DOHH2 (cell line): ENCODE measurements around the gene FBXL12.

Source experiments
- EZH2phosphoT487 ChIP-seq: fragments of 200-600 bp; sonication (generic); IDR thresholded peaks from 2 replicates; pipeline ENCODE4 v1.6.1; 2017; ENCODE audit warnings: borderline replicate concordance, mild to moderate bottlenecking, antibody characterized with exemption, low read length, moderate library complexity, mixed read lengths
- TF ChIP-seq, protein P1 (sequence below): fragments of 200-600 bp; sonication (generic); IDR thresholded peaks from one replicate; pipeline ENCODE4 v1.5.1; 2014; ENCODE audit warnings: antibody characterized with exemption, mild to moderate bottlenecking, low read depth, low read length; ENCODE audit not compliant: poor library complexity, severe bottlenecking

DNA sequence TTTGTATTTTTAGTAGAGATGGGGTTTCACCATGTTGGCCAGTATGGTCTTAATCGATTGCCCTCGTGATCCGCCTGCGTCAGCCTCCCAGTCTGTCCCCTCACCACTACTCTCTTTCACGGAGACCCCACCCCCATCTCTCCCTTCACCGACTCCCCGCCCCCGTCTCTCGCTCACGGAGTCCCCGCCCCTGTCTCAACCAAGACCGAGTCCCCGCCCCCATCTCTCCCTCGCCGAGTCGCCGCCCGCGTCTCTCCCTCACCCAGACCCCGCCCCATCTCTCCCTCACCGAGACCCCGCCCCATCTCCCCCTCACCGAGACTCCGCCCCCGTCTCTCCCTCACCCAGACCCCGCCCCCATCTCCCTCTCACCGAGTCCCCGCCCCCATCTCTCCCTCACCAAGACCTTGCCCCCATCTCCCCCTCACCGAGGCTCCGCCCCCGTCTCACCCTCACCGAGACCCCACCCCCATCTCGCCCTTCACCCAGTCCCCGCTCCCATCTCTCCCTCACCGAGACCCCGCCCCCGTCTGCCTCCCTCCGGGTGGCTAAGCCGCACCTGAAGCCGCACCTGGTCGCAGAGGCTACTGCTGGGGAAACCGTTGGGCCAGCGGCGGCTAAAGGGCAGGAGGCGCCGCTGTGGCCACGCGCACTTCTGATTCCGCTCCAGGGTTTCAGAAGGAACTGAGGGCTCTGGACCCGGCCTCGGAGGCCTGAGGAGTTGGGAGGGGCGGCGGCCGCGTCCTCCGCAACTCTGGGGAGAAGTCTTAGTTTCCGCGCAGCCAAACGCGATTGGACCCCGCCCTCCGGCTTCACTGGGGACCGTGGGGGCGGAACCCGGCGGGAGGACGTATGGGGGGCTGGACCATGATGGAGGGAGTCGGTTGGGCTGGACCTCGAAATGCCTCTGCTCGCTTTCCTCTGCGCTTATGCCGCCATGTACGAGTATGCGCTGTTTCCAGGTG is 33.2 kb downstream of the FBXL12 start:
- TF ChIP-seq, protein P1, sequence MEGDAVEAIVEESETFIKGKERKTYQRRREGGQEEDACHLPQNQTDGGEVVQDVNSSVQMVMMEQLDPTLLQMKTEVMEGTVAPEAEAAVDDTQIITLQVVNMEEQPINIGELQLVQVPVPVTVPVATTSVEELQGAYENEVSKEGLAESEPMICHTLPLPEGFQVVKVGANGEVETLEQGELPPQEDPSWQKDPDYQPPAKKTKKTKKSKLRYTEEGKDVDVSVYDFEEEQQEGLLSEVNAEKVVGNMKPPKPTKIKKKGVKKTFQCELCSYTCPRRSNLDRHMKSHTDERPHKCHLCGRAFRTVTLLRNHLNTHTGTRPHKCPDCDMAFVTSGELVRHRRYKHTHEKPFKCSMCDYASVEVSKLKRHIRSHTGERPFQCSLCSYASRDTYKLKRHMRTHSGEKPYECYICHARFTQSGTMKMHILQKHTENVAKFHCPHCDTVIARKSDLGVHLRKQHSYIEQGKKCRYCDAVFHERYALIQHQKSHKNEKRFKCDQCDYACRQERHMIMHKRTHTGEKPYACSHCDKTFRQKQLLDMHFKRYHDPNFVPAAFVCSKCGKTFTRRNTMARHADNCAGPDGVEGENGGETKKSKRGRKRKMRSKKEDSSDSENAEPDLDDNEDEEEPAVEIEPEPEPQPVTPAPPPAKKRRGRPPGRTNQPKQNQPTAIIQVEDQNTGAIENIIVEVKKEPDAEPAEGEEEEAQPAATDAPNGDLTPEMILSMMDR = no peak
- no peak for TF ChIP-seq EZH2phosphoT487
